Measurements from ENCODE around the gene PRDM5.

DNA sequence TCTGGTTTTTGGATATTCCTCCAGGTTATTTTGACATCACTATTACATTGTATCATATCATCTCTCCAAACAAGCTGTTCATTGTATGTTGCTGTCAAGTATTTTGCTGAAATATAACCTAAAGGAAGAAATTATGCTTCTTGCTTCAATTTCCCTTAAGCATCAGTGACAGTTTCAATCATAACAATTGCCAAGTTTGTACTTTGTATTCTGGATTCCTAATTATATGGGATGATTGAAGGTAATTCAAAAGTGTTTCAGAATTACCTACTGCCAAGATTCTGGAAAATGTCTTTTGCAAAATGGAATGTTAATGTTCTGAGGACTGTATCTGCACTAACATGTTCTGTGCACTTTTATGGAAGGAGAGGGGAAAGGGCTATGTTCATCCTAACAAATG, 228.7 kb downstream of the PRDM5 start:
- TF ChIP-seq, protein P1, sequence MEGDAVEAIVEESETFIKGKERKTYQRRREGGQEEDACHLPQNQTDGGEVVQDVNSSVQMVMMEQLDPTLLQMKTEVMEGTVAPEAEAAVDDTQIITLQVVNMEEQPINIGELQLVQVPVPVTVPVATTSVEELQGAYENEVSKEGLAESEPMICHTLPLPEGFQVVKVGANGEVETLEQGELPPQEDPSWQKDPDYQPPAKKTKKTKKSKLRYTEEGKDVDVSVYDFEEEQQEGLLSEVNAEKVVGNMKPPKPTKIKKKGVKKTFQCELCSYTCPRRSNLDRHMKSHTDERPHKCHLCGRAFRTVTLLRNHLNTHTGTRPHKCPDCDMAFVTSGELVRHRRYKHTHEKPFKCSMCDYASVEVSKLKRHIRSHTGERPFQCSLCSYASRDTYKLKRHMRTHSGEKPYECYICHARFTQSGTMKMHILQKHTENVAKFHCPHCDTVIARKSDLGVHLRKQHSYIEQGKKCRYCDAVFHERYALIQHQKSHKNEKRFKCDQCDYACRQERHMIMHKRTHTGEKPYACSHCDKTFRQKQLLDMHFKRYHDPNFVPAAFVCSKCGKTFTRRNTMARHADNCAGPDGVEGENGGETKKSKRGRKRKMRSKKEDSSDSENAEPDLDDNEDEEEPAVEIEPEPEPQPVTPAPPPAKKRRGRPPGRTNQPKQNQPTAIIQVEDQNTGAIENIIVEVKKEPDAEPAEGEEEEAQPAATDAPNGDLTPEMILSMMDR (IDR thresholded peaks at IDR 0.05), result no peak
- TF ChIP-seq POLR2A (IDR thresholded peaks at IDR 0.05), result no peak
